NCI-H510A treated with DMSO at 0.1 percent for 48 hours (cell line): Measurements from ENCODE around the gene MAP3K7.

Experiments
- DNase-seq: peaks from one replicate; lab custom pipeline; 2025; lab: John Stamatoyannopoulos, UW

The MAP3K7 gene

DNA sequence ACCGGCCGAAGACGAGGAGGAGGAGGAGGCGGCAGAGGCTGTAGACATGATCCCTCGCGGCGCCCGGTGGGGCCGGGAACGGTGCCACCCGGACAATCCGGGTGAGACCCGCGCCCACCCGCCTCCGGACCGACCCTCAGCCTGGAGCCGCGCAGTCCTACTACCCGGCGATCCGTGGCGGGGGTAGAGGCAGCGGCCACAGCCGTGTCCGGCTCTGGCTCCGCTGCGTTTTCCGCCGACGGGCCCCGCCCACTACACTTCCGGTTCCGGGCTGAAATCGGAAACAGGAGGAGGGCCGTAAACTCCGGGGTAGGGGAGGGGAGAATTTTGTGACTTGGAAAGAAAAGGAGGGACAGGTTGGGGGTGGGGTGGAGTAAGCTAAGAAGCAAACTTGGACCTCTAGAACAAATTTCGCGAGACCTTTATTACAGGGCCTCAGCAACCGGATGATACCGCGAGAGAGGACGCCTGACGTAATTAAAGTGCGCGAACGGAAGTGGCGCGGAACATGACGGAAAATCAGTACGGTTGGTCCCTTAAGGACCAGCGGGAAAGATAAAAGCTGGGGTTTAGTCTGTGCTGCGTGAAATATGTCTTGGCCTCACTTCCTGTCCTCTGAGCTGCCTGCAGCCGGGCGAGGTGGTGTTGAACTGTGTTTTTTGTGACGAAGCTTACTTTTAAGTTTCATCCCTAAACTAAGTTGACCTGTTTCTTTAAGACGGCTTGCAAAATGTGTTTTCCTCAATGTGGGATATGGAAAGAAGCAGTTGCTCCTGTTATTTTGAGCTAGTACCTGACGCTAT is at the start of gene MAP3K7:
TSS of gene MAP3K7 (minus strand) at position 237 of the 803 bp plus-strand sequence. CDS start at position 48, 189 bp downstream.
- DNase-seq = peak; percentile 74

DNA sequence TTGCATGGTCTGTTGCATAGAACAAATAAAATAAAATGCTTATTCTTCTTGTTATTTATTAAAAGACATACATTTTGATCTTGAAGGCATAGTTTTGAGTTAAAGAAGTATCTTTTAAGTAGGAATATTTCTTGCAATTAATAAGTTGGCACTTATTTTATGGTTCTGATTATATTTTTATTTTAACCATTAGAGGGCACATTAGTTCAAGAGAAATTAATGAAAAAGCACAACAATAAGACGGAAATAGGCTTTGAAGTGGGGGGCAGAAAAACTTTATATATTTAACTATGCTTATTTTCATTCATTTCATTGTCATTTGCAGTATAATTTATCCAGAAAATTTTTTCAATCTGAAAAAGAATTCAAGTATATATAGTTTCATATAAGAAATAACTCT is 44.2 kb upstream of the MAP3K7 start:
- no peak for DNase-seq

DNA sequence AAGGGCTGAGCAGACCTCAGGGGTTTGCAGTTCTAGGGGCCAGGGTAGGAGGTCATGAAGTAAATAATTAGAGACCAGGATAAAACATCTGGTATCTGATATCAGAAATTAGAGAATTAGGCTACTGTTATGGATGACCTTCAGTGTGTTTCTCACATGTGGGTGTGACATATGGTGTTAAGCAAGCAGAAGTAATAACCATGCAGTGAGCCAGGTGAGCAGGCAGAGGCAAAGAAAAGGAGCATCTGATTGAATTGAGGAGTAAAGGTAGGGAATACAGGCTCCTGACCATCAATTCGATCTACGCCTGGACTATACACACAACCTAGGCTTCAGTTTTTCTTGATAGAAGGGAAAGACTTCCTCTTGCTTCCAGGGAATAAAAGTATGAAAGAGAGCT is 34.7 kb upstream of the MAP3K7 start:
- no peak for DNase-seq

DNA sequence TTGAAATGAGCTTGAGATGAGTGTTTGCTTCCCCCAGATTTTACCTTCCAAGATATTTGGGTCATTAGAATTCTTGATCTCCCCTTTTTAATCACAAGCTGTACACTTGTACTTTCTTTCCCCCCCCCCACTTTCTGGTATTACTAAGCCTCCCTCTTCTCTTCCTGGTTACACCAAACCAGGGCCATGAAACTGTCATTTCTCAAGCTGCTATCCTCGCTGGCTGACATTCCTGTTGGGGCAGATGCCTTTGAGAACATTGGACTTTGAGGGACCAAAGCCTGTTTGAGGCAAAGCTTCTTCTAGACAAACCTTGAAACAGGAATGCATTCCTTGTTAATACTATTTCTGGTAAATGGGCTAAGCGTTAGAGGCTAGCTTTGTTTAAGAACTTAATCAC is 32.3 kb upstream of the MAP3K7 start:
- DNase-seq = no peak

DNA sequence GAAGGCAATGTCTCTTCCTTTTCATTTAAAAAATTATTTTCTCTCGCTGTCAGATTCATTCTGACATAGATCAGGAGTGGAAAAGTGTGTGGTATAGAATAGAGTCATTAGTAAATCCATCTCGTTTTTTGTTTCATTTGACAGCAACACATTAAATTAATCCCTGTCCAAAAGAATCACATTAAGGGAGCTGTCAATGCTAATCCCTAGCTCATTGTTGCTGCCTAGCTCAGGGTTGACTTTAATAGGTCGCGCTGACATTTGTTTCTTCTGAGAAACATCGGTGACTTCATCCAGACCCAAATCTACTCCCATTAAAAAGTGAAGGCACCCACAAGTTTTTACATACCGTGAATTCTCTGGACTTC is 25.4 kb upstream of the MAP3K7 start:
- no peak for DNase-seq

DNA sequence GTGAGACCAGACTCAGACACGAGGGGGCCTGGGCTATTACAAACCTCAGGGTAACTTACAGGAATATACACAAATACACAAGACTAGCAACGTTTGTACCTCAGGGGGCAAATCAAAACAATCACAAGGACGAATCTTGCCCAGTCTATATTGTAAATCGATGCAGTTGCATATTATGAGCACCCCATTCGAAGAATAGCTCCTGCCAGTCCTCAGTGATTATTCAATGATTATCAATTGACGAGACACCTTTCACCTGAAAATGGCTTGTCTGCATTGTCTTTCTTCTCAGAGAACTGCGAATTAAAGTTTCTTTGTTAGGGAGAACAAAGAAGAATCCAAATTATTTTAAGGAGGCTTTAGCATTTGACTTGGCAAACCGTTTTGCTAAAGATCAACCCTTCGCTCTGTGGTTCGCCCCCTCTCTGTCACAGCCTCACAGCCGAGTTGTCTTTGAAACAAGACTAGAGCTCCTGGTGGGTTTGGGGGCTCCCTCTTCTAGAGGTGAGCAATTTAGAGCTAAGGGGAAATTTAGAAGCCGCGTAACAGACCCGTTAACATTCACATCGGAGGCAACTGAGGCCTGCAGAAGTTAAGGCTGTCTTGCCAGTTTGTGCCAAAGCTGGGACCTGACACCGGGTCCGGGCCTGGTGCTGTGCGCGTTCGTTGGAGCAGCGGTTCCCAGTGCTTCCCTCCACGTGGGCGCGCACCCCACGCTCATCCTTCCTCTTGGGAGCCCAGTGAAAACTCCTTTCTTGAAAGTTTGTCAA is 24.9 kb upstream of the MAP3K7 start:
- DNase-seq = no peak

DNA sequence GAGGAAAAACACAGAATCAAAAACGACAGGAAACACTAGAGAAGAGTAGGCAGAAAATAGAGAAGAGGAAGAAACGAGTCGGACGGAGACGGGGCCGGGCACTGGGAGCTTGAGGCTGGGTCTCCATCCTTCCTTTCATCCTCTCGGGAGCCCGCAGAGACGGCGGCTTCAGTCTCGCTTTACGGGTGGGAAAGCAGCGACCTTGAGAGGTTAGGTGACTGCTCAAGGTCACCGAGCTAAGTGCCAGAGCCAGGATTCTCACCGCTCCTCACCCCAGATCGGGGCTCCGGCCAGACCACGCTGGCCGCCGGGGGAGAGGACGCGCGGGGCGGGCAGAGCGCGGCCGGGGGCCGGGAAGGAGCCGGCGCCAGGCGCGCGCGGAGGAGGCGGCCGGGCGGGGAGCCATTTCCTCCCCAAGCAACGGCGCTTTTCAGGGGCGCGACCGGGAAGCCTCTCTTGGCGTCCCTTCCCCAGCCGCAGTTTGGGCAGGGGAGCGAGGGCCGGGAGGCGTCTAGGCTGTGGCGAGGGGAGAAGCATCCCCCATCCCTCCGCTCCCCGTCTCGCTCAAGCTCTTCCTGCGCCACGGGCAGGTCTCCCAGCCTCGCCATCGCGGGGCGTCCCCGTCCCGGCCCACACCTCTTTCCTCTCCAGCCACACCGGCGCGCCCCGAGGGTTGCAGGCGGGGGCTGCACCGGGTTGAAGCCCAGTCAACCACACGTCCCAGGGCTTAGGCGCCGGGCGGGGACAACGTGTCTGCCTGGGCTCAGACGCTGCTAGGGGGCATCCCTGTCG is 24.1 kb upstream of the MAP3K7 start:
- DNase-seq = peak; percentile 41

DNA sequence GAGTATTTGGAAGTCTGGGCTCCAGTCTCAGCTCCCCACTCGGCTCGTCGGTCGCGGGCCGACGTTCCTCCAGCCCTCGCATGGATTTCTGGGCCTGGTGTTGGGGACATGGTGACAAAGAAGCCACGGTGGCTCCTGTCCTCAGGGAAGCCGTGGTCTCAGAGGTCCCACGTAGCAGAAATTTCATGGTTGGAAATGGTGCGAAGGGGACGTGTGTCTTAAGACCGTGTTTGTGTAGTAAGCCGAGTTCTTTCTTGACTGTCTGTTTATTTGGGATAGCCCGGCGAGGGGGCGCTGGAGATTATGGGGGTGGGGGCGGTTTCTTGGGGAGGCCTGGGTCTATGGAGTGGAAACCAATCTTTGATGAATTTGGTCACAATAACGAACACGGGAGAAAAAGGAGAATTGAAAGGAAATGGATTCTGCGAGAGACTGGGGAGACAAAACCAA is 23.5 kb upstream of the MAP3K7 start:
- DNase-seq = no peak

DNA sequence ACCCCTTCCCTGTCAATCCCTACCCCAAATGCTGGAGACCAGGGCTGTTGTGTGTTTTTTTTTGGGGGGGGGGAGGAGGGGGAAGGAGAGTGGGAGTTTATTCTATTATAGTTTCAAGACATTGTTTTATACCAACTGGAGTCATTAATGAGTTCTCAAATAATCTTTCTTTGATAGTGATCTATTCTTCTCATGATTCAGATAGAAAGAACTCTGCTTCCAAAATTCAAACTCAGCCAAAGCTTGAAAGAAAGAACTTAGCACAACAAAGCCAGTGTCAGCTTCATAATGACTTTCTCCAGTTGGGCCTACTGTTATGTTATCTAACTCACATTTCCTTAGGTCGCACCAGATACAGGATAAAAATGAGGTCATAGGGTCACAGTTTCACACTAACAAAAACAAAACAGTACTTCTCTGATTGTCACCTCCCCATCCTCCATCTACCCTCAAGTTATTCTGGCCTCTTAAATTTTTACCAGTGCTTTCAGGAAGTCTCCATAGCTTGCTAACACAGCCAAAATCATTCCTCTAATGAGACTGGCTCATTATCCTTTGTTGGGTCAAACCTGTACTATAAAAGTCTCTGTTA is 19.0 kb upstream of the MAP3K7 start:
- DNase-seq = no peak

DNA sequence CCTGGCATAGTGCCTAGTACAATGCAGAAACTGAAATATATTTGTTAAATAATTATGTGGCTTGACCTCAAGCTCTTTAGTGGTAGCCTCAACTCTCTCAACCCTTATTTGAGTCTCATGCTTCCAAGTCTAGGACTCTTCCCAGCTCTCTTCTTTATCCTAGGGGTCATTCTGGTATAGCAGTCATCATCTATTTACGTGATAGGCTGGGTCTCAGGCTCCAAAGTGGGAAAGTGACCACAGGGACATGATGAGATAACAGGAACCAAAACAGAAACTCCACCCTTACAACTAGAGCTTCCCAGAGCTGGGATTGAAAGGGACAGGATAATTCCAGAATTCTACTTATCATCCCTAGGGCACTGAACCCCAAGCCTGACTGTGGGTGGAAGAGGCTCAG is 17.7 kb upstream of the MAP3K7 start:
- DNase-seq = no peak

DNA sequence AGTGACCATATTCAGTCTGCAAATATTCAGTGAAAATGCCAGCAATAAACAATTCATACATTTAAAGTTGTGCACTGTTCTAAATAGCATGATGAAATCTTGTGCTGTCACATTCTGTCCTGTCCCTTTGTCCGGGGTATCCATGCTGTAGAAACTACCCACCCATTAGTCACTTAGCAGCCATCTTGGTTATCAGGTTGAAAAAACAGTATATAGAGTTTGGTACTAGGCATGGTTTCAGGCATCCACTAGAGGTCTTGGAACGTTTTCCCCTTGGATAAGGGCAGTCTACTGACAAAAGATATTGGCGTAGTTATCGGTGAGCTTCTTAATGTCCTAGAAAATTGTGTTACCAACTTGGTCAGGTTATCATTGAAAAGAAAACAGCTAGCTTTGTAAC is 12.3 kb upstream of the MAP3K7 start:
- DNase-seq = no peak

DNA sequence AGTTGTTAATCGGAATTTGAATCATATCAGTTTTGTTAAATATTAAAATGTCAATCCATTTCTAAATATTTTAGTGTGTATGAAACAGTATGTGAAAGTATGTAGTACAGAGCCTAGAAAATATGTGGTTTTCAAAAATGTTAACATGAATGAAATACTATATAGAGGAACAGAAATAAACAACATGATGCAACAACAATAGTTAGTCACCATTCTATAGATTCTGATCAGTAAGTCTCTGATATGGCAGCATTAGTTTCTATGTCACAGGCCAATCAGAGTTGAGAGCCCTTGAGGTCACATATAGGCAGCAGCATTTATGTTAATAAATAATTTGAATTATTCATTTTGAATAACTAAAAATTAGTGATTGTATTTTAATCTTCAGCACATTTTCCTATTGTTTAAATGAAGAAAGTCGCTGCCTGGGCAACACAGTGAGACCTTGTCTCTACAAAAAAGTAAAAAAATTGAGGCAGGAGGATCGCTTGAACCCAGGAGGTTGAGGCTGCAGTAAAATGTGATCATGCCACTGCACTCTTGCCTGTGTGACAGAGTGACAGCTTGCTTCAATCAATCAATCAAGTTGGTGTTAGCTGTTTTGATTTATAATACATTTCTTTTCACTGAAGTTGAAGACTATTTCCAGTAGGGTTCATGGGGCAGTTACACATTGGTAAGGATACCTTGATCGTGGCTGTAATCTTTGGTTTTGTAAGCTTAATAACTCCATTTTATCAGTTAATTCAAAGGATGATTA is 11.5 kb upstream of the MAP3K7 start:
- DNase-seq = no peak

DNA sequence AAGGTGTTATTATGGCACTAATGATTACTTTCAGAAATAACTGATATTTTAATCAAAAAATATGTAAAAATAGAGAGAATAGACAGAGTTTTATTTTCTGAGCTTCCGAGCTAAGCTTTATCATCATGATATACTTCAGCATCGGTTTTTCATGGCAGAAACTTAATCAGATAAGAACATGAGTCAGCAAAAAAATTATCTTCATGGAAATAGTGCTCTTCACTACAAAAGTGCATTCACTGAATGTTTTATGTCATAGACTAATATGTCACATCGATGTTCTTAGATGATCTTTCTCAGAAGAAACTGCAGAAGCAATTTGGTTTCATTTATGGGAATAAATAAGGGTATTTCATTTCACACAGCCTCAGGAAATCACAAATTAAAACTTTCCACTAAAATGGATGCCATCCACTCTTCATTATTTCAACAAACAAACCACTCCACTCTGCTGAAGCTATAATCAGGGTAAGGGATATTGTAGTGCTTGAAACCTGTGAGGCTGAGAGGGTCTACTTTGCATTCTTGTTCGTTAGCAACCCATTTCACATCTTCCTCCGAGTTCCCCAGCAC is 10.2 kb upstream of the MAP3K7 start:
- DNase-seq = no peak

DNA sequence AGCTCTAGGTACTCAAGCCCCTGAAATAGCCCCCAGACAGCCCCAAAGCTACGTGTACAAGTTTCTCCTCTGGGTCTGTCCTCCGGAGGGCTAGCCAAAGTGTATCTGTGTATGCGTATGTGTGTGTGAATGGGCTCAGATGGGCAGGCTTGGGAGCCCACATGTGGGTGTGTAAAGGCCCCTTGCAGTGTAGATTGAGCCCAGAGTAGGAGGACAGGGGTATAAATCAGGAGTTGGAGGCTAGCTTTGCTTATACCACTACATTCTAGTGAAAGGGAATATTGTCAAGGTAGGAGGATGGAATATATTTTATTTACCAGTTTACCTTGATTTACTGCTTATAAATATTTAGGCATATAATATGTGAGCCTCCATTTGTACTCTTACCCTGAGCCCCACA is 9.0 kb upstream of the MAP3K7 start:
- DNase-seq = no peak

DNA sequence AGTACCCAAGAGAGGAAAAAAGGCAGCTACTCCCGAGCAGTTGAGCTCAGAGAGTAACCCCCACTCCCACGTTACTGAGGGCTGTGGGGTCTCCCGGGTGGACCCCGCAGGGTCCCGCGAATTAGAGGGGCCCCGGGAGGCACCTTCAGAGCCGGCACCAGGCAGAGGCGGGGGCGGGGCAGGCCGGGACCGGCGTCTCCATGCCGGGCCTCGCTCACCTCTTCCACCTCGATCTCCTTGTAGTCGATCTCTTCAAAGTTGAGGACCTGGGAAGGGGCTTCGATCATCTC is 381 bp downstream of the MAP3K7 start:
- DNase-seq = no peak

DNA sequence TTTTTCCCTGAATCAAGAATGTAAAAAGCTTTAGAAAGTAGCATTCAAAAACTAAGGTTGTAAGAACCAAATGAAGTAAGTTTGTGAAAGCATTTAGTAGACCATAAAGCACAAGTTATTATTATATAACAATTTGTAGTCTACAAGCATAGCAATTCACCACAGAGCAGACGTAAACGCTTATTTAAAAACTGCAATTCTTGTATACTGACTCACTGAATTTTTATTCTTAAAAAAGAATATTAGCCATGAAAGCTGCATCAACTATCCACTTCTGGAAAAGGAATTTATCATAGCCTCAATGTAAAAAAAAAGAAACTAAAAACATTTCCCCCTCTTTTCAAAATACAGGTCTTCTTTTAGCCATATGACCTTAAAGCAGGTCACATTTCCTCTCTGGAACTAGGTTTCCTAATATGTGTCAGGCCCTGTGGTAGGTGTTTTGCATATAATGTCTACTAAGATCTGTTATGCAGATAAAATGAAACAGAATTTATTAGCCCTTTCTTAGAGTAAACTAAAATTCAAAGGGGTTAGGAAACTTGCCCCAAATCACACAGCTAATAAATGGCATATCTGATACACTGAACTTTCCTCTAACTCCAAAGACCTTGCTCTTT is 2.1 kb downstream of the MAP3K7 start:
- no peak for DNase-seq

DNA sequence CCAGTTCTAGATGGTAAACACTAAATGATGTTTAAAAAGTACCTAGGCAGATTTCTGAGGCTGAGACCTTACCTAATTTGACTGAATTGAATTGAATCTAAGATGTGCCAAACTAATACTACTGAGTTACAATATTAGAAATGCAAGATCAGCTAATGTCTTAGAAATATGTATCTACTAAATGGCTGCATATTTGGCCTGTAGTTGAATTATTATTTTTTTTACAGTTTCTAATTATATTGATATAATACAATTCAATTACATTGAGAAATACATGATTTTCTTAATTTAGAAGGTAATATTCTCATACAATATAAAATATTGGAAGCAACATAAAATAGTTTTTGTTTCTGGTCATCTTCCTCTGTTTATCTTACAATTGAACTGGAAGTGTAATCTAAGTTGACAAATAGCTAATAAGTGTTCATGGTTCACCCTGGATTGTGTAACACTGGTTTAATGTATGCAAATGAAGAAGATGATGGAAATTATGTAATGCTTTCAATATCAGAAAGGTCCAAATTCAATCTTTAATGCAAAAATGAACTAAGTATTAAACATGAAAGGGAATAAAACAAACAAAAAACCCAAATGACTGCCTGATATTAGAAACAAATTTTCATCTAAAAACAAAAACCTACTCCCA is 2.9 kb downstream of the MAP3K7 start:
- DNase-seq = no peak

DNA sequence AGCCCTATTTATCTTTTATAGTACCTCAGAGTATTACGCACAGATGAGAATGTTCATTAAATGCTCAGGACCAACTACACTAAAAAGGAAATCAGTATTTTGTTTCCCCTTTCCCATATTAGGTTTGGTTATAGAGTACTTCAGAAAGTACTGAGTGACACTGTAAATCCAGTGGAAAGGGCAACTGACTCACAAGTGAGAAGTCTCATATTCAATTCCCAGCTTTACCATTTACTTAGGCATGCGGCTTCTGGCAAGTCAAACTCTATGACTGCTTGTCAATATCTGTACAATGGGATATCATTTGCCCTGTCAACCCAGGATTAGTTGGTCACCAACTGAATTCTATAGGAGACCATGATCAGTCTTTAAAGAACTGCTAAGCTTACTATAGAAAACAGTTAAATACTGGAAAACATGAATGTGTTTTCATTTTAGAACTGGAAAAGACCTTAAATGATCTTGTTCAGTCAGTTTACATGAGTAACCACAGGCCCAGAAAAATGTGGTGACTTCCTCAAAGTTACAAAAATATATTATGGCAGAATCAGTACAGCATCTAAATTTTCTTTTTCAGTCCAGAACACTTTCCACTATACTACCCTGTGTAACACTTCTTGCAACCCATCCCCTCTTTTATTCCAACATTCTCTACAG is 3.6 kb downstream of the MAP3K7 start:
- DNase-seq = no peak

DNA sequence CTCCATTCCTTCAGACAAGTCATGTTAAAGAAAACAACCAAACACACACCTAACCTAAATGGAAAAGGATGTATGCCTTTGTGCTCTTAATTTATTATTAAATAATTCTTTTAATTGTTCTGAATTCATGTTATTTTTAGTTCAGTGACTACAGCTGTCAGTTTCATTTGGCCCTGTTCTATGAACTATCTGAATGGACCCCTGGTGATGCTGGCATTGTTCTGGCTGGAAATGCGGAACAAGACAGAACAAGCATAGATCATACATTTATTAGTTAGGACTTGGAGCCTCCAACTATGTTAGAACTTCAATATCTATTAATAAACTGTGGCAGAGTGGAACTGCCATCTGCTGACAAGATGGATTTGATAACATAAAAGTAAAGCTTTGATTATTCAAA is 5.7 kb downstream of the MAP3K7 start:
- no peak for DNase-seq
